Stomach (tissue), 19 donors: ENCODE data around the gene SPOP. TPM values are rescaled to one million over a fixed set of nuclear protein-coding genes. Genes with fewer than 3 reads are reported as not detected.
"Not testable (repeated sequence)": the region's sequence is repeated elsewhere in the genome, so short reads cannot be mapped to it uniquely, and the experiment has no call there.

ENCODE experiments used
- DNase-seq, 2 donors: peaks; one replicate each; pipeline versions ENCODE4 v3.0.0 to v3.0.0-alpha.2; 2013 to 2019
- H3K27ac ChIP-seq, 5 donors: fragments of 200-600 bp in 4 of 5; sonication (generic) in 4 of 5; one replicate each; pipeline ENCODE4 v1.5.1; 2013 to 2019; ENCODE audit warnings: mild to moderate bottlenecking in 1 of 5, moderate library complexity in 1 of 5
- H3K27me3 ChIP-seq, 3 donors: fragments of 200-600 bp; sonication (generic); one replicate each; pipeline ENCODE4 v1.5.1; 2017 to 2019; ENCODE audit warnings: mixed run types in 1 of 3
- H3K36me3 ChIP-seq, 4 donors: fragments of 200-600 bp; sonication (generic); 1 replicate in 3 of 4; 2 replicates in 1 of 4; pipeline ENCODE4 v1.5.1; 2016 to 2019
- H3K4me1 ChIP-seq, 4 donors: fragments of 200-600 bp; sonication (generic); one replicate each; pipeline ENCODE4 v1.5.1; 2016 to 2019
- H3K4me3 ChIP-seq, 4 donors: fragments of 200-600 bp; sonication (generic) in 3 of 4; one replicate each; pipeline ENCODE4 v1.5.1; 2016 to 2019; ENCODE audit warnings: mild to moderate bottlenecking in 1 of 4
- H3K9me3 ChIP-seq, 4 donors: fragments of 200-600 bp; sonication (generic); one replicate each; pipeline ENCODE4 v1.5.1; 2016 to 2019
- CTCF ChIP-seq, 7 experiments: fragments of 450-650 bp in 4 of 7; fragments of 200-600 bp in 3 of 7; sonication (generic) in 3 of 7; IDR thresholded peaks; one replicate each; pipeline ENCODE4 v1.5.1; 2016 to 2019; ENCODE audit warnings: antibody characterized with exemption in 7 of 7, control low read depth in 2 of 7, mild to moderate bottlenecking in 1 of 7
- EP300 ChIP-seq: sonication (generic); formaldehyde crosslinking; IDR thresholded peaks from one replicate; pipeline ENCODE4 v1.6.1; 2017; ENCODE audit warnings: antibody characterized with exemption
- POLR2A ChIP-seq, 4 donors: fragments of 450-650 bp; IDR thresholded peaks; one replicate each; pipeline ENCODE4 v1.6.1; 2016; ENCODE audit warnings: antibody characterized with exemption in 4 of 4, control low read depth in 2 of 4, mild to moderate bottlenecking in 1 of 4, moderate library complexity in 1 of 4
- POLR2AphosphoS5 ChIP-seq, 3 donors: sonication (generic); formaldehyde crosslinking; IDR thresholded peaks; one replicate each; pipeline ENCODE4 v1.6.1; 2016; ENCODE audit warnings: antibody characterized with exemption in 3 of 3
- WGBS, 5 donors: extraction: QIAGEN DNeasy Blood & Tissue Kit in 3 of 5; methylation state at CpG; one replicate each; pipeline versions ENCODE4 v1.1.5 to v1.1.7; 2013 to 2018; 5-methylcytosine and 5-hydroxymethylcytosine counted together
- intact Hi-C: fragments of 100-400 bp; cut with DNase I; formaldehyde crosslinking; loops from one replicate; pipeline ENCODE4 v1.15.1; 2023; ENCODE audit warnings: low total_unique reads
- long read RNA-seq, 10 donors: transcript quantifications; one replicate each; lab custom pipeline, GENCODE V29; 2026
- polyA plus RNA-seq, 3 donors: library from polyadenylated mRNA; stranded (reverse); fragments of 200-250 nt; gene quantifications; one replicate each; pipeline ENCODE4 v1.2.3, GENCODE V29; 2013
- total RNA-seq, 5 donors: library from RNA; depleted of rRNA; stranded (reverse); fragments of >200 nt; gene quantifications; one replicate each; pipeline versions ENCODE4 v1.1.0 to v1.2.3, GENCODE V29; 2014 to 2016
- donor health status: healthy with polysubstance abuse.
- donor health status: Bipolar disorder and iron deficiency.
- donor health status: healthy.

SPOP gene
- 100 to 1,000 TPM in 2 of 5 donors, 10 to 100 TPM in 3; 17.5 to 309 (median 49.2) TPM for total RNA-seq
- polyA plus RNA-seq = 10 to 100 TPM; 23.3 to 42.0 (median 30.8) TPM
- long read RNA-seq, donor 1, transcript SPOP-222 (2 exons, 421 nt) = minor isoform, 13 of 43 reads
- long read RNA-seq, donor 1, transcript SPOP-206 (10 exons, 1,865 nt) = minor isoform, 13 of 43 reads
- long read RNA-seq, donor 1, transcript SPOP-221 (1 exons, 2,135 nt) = major isoform, 15 of 43 reads
- long read RNA-seq, donor 1, partial matches to known transcripts = 0 of 43 reads
- long read RNA-seq, donor 1, other reads (novel, unspliced or antisense) = 0 of 43 reads
- long read RNA-seq, donor 2, transcript SPOP-222 (2 exons, 421 nt) = minor isoform, 10 of 45 reads
- long read RNA-seq, donor 2, transcript SPOP-221 (1 exons, 2,135 nt) = minor isoform, 10 of 45 reads
- long read RNA-seq, donor 2, transcript SPOP-206 (10 exons, 1,865 nt) = major isoform, 13 of 45 reads
- long read RNA-seq, donor 2, partial matches to known transcripts = 10 of 45 reads
- long read RNA-seq, donor 2, other reads (novel, unspliced or antisense) = 0 of 45 reads
- long read RNA-seq, donor 3, transcript SPOP-221 (1 exons, 2,135 nt) = major isoform, 27 of 36 reads
- long read RNA-seq, donor 3, transcript SPOP-206 (10 exons, 1,865 nt) = minor isoform, 7 of 36 reads
- long read RNA-seq, donor 3, partial matches to known transcripts = 0 of 36 reads
- long read RNA-seq, donor 3, other reads (novel, unspliced or antisense) = 0 of 36 reads
- long read RNA-seq, donor 4, transcript SPOP-221 (1 exons, 2,135 nt) = major isoform, 6 of 9 reads
- long read RNA-seq, donor 4, partial matches to known transcripts = 0 of 9 reads
- long read RNA-seq, donor 4, other reads (novel, unspliced or antisense) = 0 of 9 reads
- long read RNA-seq, donor 5, transcript SPOP-206 (10 exons, 1,865 nt) = minor isoform, 11 of 54 reads
- long read RNA-seq, donor 5, transcript SPOP-221 (1 exons, 2,135 nt) = major isoform, 38 of 54 reads
- long read RNA-seq, donor 5, partial matches to known transcripts = 0 of 54 reads
- long read RNA-seq, donor 5, other reads (novel, unspliced or antisense) = 0 of 54 reads
- long read RNA-seq, donor 6, transcript SPOP-206 (10 exons, 1,865 nt) = minor isoform, 24 of 96 reads
- long read RNA-seq, donor 6, transcript SPOP-222 (2 exons, 421 nt) = minor isoform, 21 of 96 reads
- long read RNA-seq, donor 6, transcript SPOP-221 (1 exons, 2,135 nt) = major isoform, 26 of 96 reads
- long read RNA-seq, donor 6, partial matches to known transcripts = 16 of 96 reads
- long read RNA-seq, donor 6, other reads (novel, unspliced or antisense) = 0 of 96 reads
- long read RNA-seq, donor 7, transcript SPOP-222 (2 exons, 421 nt) = minor isoform, 7 of 54 reads
- long read RNA-seq, donor 7, transcript SPOP-206 (10 exons, 1,865 nt) = minor isoform, 14 of 54 reads
- long read RNA-seq, donor 7, transcript SPOP-221 (1 exons, 2,135 nt) = major isoform, 28 of 54 reads
- long read RNA-seq, donor 7, partial matches to known transcripts = 0 of 54 reads
- long read RNA-seq, donor 7, other reads (novel, unspliced or antisense) = 0 of 54 reads
- long read RNA-seq, donor 8, transcript SPOP-221 (1 exons, 2,135 nt) = major isoform, 18 of 36 reads
- long read RNA-seq, donor 8, transcript SPOP-222 (2 exons, 421 nt) = minor isoform, 7 of 36 reads
- long read RNA-seq, donor 8, transcript SPOP-206 (10 exons, 1,865 nt) = minor isoform, 11 of 36 reads
- long read RNA-seq, donor 8, partial matches to known transcripts = 0 of 36 reads
- long read RNA-seq, donor 8, other reads (novel, unspliced or antisense) = 0 of 36 reads
- long read RNA-seq, donor 9, transcript SPOP-221 (1 exons, 2,135 nt) = major isoform, 35 of 55 reads
- long read RNA-seq, donor 9, transcript SPOP-206 (10 exons, 1,865 nt) = minor isoform, 9 of 55 reads
- long read RNA-seq, donor 9, transcript SPOP-222 (2 exons, 421 nt) = minor isoform, 10 of 55 reads
- long read RNA-seq, donor 9, partial matches to known transcripts = 0 of 55 reads
- long read RNA-seq, donor 9, other reads (novel, unspliced or antisense) = 0 of 55 reads
- long read RNA-seq, donor 10, transcript SPOP-206 (10 exons, 1,865 nt) = minor isoform, 5 of 21 reads
- long read RNA-seq, donor 10, transcript SPOP-221 (1 exons, 2,135 nt) = major isoform, 12 of 21 reads
- long read RNA-seq, donor 10, partial matches to known transcripts = 0 of 21 reads
- long read RNA-seq, donor 10, other reads (novel, unspliced or antisense) = 0 of 21 reads

GRCh38 chr17:49677933-49678847 lies at the start of gene SPOP:
TSS of gene SPOP (minus strand) at chr17:49678097. CDS start at chr17:49622810, 55,287 bp downstream.
- Histone ChIP-seq H3K4me1 (peaks cover 27 to 44% (median 37%) of the 10 kb centered on the region in 4 donors), H3K9me3 (no peaks in the 10 kb centered on the region), H3K36me3 (peaks cover 0 to 18% (median 10%) of the 10 kb centered on the region in 4 donors), H3K27me3 (no peaks in the 10 kb centered on the region), H3K27ac (peak within 1 kb of the TSS; percentile 97 to 100 (median 99)), H3K4me3 (peak within 1 kb of the TSS; percentile 51 to 75 (median 70))
- intact Hi-C loops = no loop called here
- 14 to 28% (median 15%) methylated on average over 29 to 53 of the region's 53 CpGs for WGBS, 5 donors
- TF ChIP-seq POLR2AphosphoS5 (IDR thresholded peaks at IDR 0.05) (peak; percentile 75 to 94 (median 86)), EP300 (no peak), POLR2A (IDR thresholded peaks at IDR 0.05) (peak in 2 of 4 donors; percentile 17 to 37)
- peak; percentile 99 to 100 for DNase-seq

- DNase-seq = no peak
- no peak overlapping the region for H3K27ac ChIP-seq
- intact Hi-C loops = no loop called here
- WGBS, 5 donors = 80 to 94% (median 89%) methylated on average over 4 of the region's 4 CpGs
- H3K36me3 ChIP-seq = peaks cover 0 to 16% (median 11%) of the 10 kb centered on the region in 4 donors
- H3K4me1 ChIP-seq = peaks cover 15 to 68% (median 47%) of the 10 kb centered on the region in 4 donors
- no peak overlapping the region for H3K4me3 ChIP-seq
- TF ChIP-seq EP300 (no peak), POLR2AphosphoS5 (IDR thresholded peaks at IDR 0.05) (no peak), POLR2A (IDR thresholded peaks at IDR 0.05) (no peak), CTCF (IDR thresholded peaks at IDR 0.05) (no peak)
- H3K9me3 ChIP-seq = no peaks in the 10 kb centered on the region
- H3K27me3 ChIP-seq = no peaks in the 10 kb centered on the region
These were observed 49.5 kb upstream of the SPOP start for GRCh38 chr17:49727380-49727779.

GRCh38 chr17:49725452-49726130 lies 47.7 kb upstream of the SPOP start:
- Histone ChIP-seq H3K27me3 (no peaks in the 10 kb centered on the region), H3K9me3 (no peaks in the 10 kb centered on the region), H3K36me3 (peaks cover 0 to 32% (median 28%) of the 10 kb centered on the region in 4 donors), H3K27ac (peak overlapping the region in 1 of 5 donors; percentile 71), H3K4me1 (peaks cover 12 to 60% (median 41%) of the 10 kb centered on the region in 4 donors), H3K4me3 (no peak overlapping the region)
- TF ChIP-seq POLR2AphosphoS5 (IDR thresholded peaks at IDR 0.05) (no peak), CTCF (IDR thresholded peaks at IDR 0.05) (no peak), POLR2A (IDR thresholded peaks at IDR 0.05) (no peak), EP300 (no peak)
- 78 to 85% (median 83%) methylated on average over 7 of the region's 7 CpGs for WGBS, 5 donors
- intact Hi-C loops = no loop called here
- no peak for DNase-seq

GRCh38 chr17:49724552-49724951 lies 46.7 kb upstream of the SPOP start:
- H3K9me3 ChIP-seq, H3K4me3 ChIP-seq, H3K27me3 ChIP-seq, DNase-seq, intact Hi-C loops: not testable (repeated sequence)
- H3K27ac ChIP-seq = peak overlapping the region in 3 of 5 donors; percentile 41 to 71 (median 57)
- WGBS, 5 donors = 87 to 93% (median 90%) methylated on average over 6 of the region's 6 CpGs
- H3K36me3 ChIP-seq = peaks cover 8 to 42% (median 38%) of the 10 kb centered on the region in 4 donors
- H3K4me1 ChIP-seq = peaks cover 10 to 50% (median 32%) of the 10 kb centered on the region in 4 donors
